A549 treated with AZD2906 at 1 μM for 4 hours (cell line): Measurements from ENCODE around the gene ZNF641. TPM values are rescaled to one million over a fixed set of nuclear protein-coding genes. Genes with fewer than 3 reads are reported as not detected.

Source experiments
- total RNA-seq: library from RNA; stranded (reverse); fragments of 200-300 nt; extraction: Qiagen RNA extraction; gene quantifications from 5 replicates; pipeline ENCODE4 v1.2.3, GENCODE V29; 2022

ZNF641 gene
- 4.6 to 5.4 TPM (median 4.8 TPM) in 5 replicates for total RNA-seq

GRCh38 chr12:48350249-48351021 lies at the start of gene ZNF641:
TSS of gene ZNF641 (minus strand) at chr12:48350919. CDS start at chr12:48348090, 2,829 bp downstream.

Other genes starting within 250 kb of the ZNF641 start
- 10.0 to 15.3 TPM (median 10.7 TPM) in 5 replicates for gene SENP1, start 244.8 kb downstream of the ZNF641 start, total RNA-seq
- 23.1 to 27.6 TPM (median 25.4 TPM) in 5 replicates for gene PFKM, start 231.6 kb downstream of the ZNF641 start, total RNA-seq
- gene ASB8, start 193.4 kb downstream of the ZNF641 start, total RNA-seq, result 12.4 to 22.8 TPM (median 13.2 TPM) in 5 replicates
- 2.4 to 3.3 TPM (median 2.8 TPM) in 5 replicates for gene CCDC184, start 167.3 kb downstream of the ZNF641 start, total RNA-seq
- not detected in 5 replicates for gene OR10AD1, start 147.6 kb downstream of the ZNF641 start, total RNA-seq
- not detected in 5 replicates for gene ANP32D, start 121.6 kb upstream of the ZNF641 start, total RNA-seq
- not detected in 5 replicates for gene C12orf54, start 131.6 kb upstream of the ZNF641 start, total RNA-seq
- gene OR8S1, start 174.7 kb upstream of the ZNF641 start, total RNA-seq, result not detected in 5 replicates
- not detected in 5 replicates for gene LALBA, start 219.1 kb upstream of the ZNF641 start, total RNA-seq